GM06990 (cell line): Measurements from ENCODE around the gene RNFT2.

ENCODE experiments used
- DNase-seq: peaks from one replicate; pipeline ENCODE4 v3.0.0-alpha.2; 2011; ENCODE audit not compliant: insufficient read length; ENCODE audit errors: extremely low read depth
- H3K27me3 ChIP-seq: replicated peaks from 2 replicates; pipeline ENCODE4 v1.6.0; 2011; ENCODE audit warnings: low read length; ENCODE audit not compliant: control insufficient read depth, insufficient read depth
- H3K36me3 ChIP-seq: 2 replicates; pipeline ENCODE4 v1.5.1; 2011; ENCODE audit warnings: low read length; ENCODE audit not compliant: control insufficient read depth, insufficient read depth
- H3K4me3 ChIP-seq: replicated peaks from 2 replicates; pipeline ENCODE4 v1.5.1; 2011; ENCODE audit warnings: low read depth, mild to moderate bottlenecking, control low read depth, low read length
- CTCF ChIP-seq: IDR thresholded peaks from 2 replicates; pipeline ENCODE4 v1.5.1; 2011; ENCODE audit warnings: low read length, control low read depth, mild to moderate bottlenecking, inconsistent platforms; ENCODE audit not compliant: insufficient read depth, poor library complexity, severe bottlenecking

The RNFT2 gene

DNA sequence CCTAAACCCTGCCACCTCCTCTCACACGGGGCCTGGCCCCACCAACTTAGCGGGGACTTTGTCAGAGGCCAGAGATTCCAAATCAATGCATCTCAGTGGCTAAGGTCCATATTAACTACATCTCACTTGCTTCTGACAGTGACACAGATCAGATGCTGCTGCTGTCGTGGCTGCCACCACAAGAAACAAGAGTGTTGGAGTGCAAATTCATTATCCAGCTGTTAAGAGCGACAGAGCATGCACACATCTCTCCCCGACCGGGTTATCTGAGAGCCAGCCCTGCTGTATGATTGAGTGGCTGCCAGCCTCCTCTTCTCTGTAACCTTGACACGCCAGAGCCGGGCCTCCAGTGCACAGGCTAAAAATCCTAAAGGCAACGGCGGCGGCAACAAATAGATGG, 40.4 kb upstream of the RNFT2 start:
- Histone ChIP-seq H3K27me3 (no peaks in the 10 kb centered on the region; the same call in 1 of the 2 replicates), H3K4me3 (no peak overlapping the region), H3K36me3 (no peaks in the 10 kb centered on the region)
- no peak for DNase-seq
- no peak for TF ChIP-seq CTCF

DNA sequence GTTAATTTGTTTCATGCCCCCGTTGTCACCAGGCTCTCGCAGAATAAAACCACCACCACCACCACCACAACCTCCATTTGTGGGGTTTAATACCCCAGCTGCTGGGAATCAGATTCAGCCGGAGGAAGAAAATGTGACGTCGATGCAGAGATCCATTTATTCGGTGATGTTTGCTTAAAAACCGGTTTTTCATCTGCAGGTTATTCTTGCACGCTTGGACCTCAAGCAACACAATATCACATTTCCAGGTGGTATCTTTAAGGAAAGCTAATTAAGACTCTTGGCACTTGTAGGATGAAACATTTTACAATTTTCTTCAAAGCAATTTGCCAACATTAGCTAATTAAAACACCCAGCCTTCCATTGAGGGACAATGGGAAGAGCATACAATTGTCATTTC, 40.0 kb upstream of the RNFT2 start:
- no peak for TF ChIP-seq CTCF
- H3K36me3 ChIP-seq, result no peaks in the 10 kb centered on the region
- no peak for DNase-seq
- no peak overlapping the region for H3K4me3 ChIP-seq
- no peaks in the 10 kb centered on the region; the same call in 1 of the 2 replicates for H3K27me3 ChIP-seq

GRCh38 chr12:116698554-116699075, 39.5 kb upstream of the RNFT2 start:
- H3K4me3 ChIP-seq, result no peak overlapping the region
- no peak for DNase-seq
- TF ChIP-seq CTCF, result no peak
- H3K36me3 ChIP-seq, result no peaks in the 10 kb centered on the region
- H3K27me3 ChIP-seq, result no peaks in the 10 kb centered on the region; the same call in 1 of the 2 replicates

GRCh38 chr12:116700066-116700465, 38.0 kb upstream of the RNFT2 start:
- DNase-seq, result no peak

GRCh38 chr12:116701432-116701831, 36.7 kb upstream of the RNFT2 start:
- no peak for TF ChIP-seq CTCF
- no peak overlapping the region for H3K4me3 ChIP-seq
- no peaks in the 10 kb centered on the region for H3K27me3 ChIP-seq
- DNase-seq, result no peak
- H3K36me3 ChIP-seq, result no peaks in the 10 kb centered on the region

More at GRCh38 chr12:116700066-116700465, 38.0 kb upstream of the RNFT2 start:
- no peak overlapping the region for H3K4me3 ChIP-seq
- no peak for TF ChIP-seq CTCF
- H3K36me3 ChIP-seq, result no peaks in the 10 kb centered on the region
- H3K27me3 ChIP-seq, result no peaks in the 10 kb centered on the region; the same call in 1 of the 2 replicates
